Left lung (tissue), 10 donors: Measurements from ENCODE around the gene ARSG. TPM values are rescaled to one million over a fixed set of nuclear protein-coding genes. Genes with fewer than 3 reads are reported as not detected.

Experiments used
- ATAC-seq: fragments of 200-7000 bp; cut with Tn5 transposase; one replicate; pipeline ENCODE4 v1.9.1; 2020; ENCODE audit warnings: moderate library complexity
- DNase-seq, 4 donors: peaks; one replicate each; pipeline ENCODE4 v3.0.0-alpha.2; 2013 to 2020
- H3K27ac ChIP-seq, 2 donors: fragments of 200-600 bp; sonication (generic) in 1 of 2; one replicate each; pipeline versions ENCODE4 v1.5.0 to v1.8.0; 2020 to 2021
- H3K27me3 ChIP-seq, 2 donors: fragments of 200-600 bp; sonication (generic) in 1 of 2; one replicate each; pipeline versions ENCODE4 v1.5.0 to v1.8.0; 2020 to 2021
- H3K36me3 ChIP-seq, 2 donors: fragments of 200-600 bp; sonication (generic) in 1 of 2; one replicate each; pipeline versions ENCODE4 v1.5.0 to v1.8.0; 2020 to 2021
- H3K4me1 ChIP-seq, 2 donors: fragments of 200-600 bp; one replicate each; pipeline ENCODE4 v1.8.0; 2021
- H3K4me3 ChIP-seq, 2 donors: fragments of 200-600 bp; sonication (generic) in 1 of 2; one replicate each; pipeline versions ENCODE4 v1.5.0 to v1.8.0; 2020 to 2021; ENCODE audit warnings: mild to moderate bottlenecking in 1 of 2
- H3K9me3 ChIP-seq, 2 donors: fragments of 200-600 bp; sonication (generic) in 1 of 2; one replicate each; pipeline versions ENCODE4 v1.5.0 to v1.8.0; 2020 to 2021
- intact Hi-C, 2 donors: fragments of 100-400 bp; cut with DNase I; formaldehyde crosslinking; loops; one replicate each; pipeline versions ENCODE4 v1.11.2 to v1.14.2; 2022
- polyA plus RNA-seq, 6 donors: library from polyadenylated mRNA; unstranded; fragments of 120-200 nt; gene quantifications; one replicate each; pipeline ENCODE4 v1.2.1, GENCODE V29; 2013; ENCODE audit not compliant: insufficient read length in 6 of 6
- total RNA-seq, 2 donors: library from RNA; stranded (reverse); fragmentation: NEBNext Ultra II Directional; extraction: Animal tissue kit (Norgen Biotek cat#: 25700); gene quantifications; one replicate each; pipeline ENCODE4 v1.2.1, GENCODE V29; 2021
- TF ChIP-seq, protein P1 (sequence below), 2 donors: fragments of 200-600 bp; sonication (generic) in 1 of 2; IDR thresholded peaks; one replicate each; pipeline versions ENCODE4 v1.5.0 to v1.8.0; 2021; ENCODE audit warnings: antibody characterized with exemption in 2 of 2
- donor health status: DM: no; HTN: yes; CAD: no.
- donor health status: DM: no; HTN: no; CAD: no.

The ARSG gene
- total and polyA plus RNA-seq, 8 donors: 3.4 to 10.0 (median 4.5) TPM

DNA sequence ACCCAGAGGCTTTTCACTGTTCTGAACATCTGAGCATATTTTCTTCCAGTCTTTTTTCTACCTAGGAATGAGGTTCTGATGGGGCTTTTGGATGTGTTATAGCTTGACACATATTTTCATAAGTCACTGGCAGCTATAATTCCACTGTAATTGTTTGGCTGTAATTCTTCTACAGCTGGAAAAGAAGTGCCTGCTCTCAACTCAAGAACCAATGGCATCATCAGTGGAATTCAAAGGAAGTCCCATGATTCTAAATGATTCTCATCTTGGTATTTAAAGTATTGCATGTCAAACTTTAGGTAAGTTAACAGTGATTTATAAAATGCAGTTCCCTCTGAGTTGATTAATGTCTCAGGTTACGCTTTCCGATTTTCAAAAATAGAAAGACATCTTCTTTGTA, 149.2 kb downstream of the ARSG start:
- DNase-seq: no peak
- intact Hi-C loops: no loop called here
- H3K4me3 ChIP-seq: no peak overlapping the region
- peak overlapping the region; percentile 61 to 91 for H3K27ac ChIP-seq
- no peaks in the 10 kb centered on the region for H3K9me3 ChIP-seq
- peaks cover 12 to 74% of the 10 kb centered on the region in 2 donors for H3K4me1 ChIP-seq
- H3K36me3 ChIP-seq: peaks cover 0 to 45% of the 10 kb centered on the region in 2 donors
- H3K27me3 ChIP-seq: no peaks in the 10 kb centered on the region
- TF ChIP-seq, protein P1, sequence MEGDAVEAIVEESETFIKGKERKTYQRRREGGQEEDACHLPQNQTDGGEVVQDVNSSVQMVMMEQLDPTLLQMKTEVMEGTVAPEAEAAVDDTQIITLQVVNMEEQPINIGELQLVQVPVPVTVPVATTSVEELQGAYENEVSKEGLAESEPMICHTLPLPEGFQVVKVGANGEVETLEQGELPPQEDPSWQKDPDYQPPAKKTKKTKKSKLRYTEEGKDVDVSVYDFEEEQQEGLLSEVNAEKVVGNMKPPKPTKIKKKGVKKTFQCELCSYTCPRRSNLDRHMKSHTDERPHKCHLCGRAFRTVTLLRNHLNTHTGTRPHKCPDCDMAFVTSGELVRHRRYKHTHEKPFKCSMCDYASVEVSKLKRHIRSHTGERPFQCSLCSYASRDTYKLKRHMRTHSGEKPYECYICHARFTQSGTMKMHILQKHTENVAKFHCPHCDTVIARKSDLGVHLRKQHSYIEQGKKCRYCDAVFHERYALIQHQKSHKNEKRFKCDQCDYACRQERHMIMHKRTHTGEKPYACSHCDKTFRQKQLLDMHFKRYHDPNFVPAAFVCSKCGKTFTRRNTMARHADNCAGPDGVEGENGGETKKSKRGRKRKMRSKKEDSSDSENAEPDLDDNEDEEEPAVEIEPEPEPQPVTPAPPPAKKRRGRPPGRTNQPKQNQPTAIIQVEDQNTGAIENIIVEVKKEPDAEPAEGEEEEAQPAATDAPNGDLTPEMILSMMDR (IDR thresholded peaks at IDR 0.05): no peak
- ATAC-seq: no peak

DNA sequence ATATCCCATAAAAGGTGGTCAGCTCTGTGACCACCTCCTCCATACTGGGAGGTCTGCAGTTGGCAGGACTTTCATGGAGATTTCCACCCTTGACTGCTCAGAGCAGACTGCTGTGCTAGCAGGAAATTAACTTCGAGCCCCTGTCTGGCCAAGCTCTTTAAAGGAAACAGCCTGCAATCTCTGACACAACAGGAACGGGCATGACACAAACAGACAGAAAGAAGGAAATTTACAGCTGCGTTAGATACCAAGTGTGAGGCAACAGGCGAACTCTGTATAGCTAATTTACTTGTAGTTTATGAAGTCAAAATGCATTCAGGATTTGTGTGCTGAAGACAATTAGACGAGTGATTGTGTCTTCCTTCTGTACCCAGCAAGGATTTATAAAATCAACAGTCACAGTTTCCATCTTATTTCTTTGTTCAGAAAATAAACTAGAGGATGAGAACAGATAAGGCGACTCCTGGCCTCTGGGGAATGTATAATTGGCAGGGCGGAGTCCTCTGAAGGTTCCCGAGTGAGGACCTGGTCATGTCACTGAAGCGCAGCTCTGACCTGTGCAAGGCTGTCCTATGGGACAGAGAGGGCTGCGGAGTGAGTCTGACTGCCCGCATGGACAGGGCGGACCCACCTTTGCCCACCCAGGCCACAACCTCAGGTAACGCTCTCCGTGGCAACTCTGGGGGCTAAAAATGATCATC, 149.9 kb downstream of the ARSG start:
- peaks cover 0 to 45% of the 10 kb centered on the region in 2 donors for H3K36me3 ChIP-seq
- DNase-seq (peak in 1 of 4 donors; percentile 56), ATAC-seq (peak; percentile 51)
- no peaks in the 10 kb centered on the region for H3K27me3 ChIP-seq
- TF ChIP-seq, protein P1 (IDR thresholded peaks at IDR 0.05): no peak
- intact Hi-C loops: no loop called here
- no peaks in the 10 kb centered on the region for H3K9me3 ChIP-seq
- peaks cover 12 to 70% of the 10 kb centered on the region in 2 donors for H3K4me1 ChIP-seq
- no peak overlapping the region for H3K4me3 ChIP-seq
- H3K27ac ChIP-seq: peak overlapping the region; percentile 61 to 91

DNA sequence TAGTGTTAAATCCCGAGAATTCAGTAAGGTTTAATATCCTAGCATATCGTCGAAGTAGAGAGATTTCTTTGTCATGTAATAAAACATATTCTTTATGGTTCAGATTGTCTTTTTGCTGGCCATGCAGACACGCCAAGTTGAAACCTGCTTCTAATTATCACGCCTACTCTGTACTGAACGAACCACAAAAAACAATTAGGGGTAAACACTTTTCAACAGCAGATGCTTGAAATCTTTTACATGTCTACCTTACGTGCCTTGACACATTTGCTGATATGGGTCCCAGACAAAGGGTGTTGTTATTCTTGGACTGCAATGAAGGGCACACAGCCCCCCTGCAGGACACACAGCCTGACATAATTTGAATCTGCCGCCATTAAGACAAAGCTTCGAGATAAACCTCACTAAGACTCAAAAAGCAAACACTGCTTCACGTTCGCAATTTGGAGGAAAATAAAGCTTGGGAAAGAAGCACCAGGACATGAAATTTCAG, 152.7 kb downstream of the ARSG start:
- Histone ChIP-seq H3K4me3 (no peak overlapping the region), H3K36me3 (peaks cover 0 to 73% of the 10 kb centered on the region in 2 donors), H3K9me3 (no peaks in the 10 kb centered on the region), H3K27me3 (no peaks in the 10 kb centered on the region), H3K27ac (no peak overlapping the region), H3K4me1 (peaks cover 8 to 42% of the 10 kb centered on the region in 2 donors)
- TF ChIP-seq, protein P1 (IDR thresholded peaks at IDR 0.05): no peak
- intact Hi-C loops: no loop called here
- DNase-seq (no peak), ATAC-seq (no peak)

DNA sequence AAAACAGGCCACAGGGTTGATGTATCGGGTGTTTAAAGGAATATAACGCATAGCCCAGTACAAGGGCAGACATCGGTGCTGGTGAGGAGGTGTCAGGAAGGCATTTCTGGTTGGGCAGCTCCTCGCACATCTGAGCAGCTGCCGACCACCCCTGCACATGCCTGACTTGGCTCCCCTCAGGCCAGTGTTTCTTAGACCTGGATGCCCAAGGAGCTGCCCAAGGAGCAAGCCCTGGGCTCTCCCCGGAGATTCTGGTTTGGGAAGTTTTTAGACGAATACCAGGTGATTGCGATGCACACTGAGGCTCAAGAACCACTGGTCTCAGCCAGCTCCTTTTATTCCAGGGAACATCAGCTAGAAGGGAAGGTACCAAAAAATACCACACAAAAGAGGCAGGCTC, 154.4 kb downstream of the ARSG start:
- no peaks in the 10 kb centered on the region for H3K9me3 ChIP-seq
- peaks cover 8 to 26% of the 10 kb centered on the region in 2 donors for H3K4me1 ChIP-seq
- DNase-seq: no peak
- H3K4me3 ChIP-seq: no peak overlapping the region
- intact Hi-C loops: no loop called here
- no peaks in the 10 kb centered on the region for H3K27me3 ChIP-seq
- H3K27ac ChIP-seq: no peak overlapping the region
- peaks cover 0 to 90% of the 10 kb centered on the region in 2 donors for H3K36me3 ChIP-seq
- TF ChIP-seq, protein P1 (IDR thresholded peaks at IDR 0.05): no peak
- ATAC-seq: no peak

DNA sequence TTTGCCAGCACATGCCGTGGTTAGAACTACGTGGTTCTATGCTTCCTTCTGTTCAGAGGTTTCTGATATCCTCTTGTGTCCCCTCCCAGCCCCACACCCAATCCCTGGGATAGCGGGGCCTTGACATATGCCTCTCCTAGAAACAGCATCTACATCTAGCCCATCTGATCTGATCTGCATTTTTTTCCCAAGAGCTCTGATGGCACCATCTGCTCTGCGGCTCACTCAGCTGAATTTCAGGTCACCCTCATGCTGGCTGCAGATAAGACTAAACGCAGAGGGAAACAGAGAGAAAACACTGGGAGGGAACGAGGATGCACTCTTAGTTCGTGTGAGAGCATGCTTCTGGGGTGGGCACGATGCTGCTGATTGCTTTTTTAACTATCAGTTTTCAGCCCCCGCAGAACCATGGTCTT, 155.3 kb downstream of the ARSG start:
- H3K36me3 ChIP-seq: peaks cover 0 to 95% of the 10 kb centered on the region in 2 donors
- intact Hi-C loops: no loop called here
- H3K4me1 ChIP-seq: peaks cover 3 to 16% of the 10 kb centered on the region in 2 donors

More for the DNA sequence above, 155.3 kb downstream of the ARSG start:
- no peaks in the 10 kb centered on the region for H3K27me3 ChIP-seq
- H3K4me3 ChIP-seq: no peak overlapping the region
- H3K9me3 ChIP-seq: no peaks in the 10 kb centered on the region
- no peak overlapping the region for H3K27ac ChIP-seq
- DNase-seq: no peak
- TF ChIP-seq, protein P1 (IDR thresholded peaks at IDR 0.05): no peak
- no peak for ATAC-seq
